ENCODE results near the gene GPD2. TPM values are rescaled to one million over a fixed set of nuclear protein-coding genes. Genes with fewer than 3 reads are reported as not detected.

GPD2 gene
- total and polyA plus RNA-seq, 2 donors (not counting 1 experiment from before 2014, with no cell fraction given) = 21.6 to 46.6 TPM

DNA sequence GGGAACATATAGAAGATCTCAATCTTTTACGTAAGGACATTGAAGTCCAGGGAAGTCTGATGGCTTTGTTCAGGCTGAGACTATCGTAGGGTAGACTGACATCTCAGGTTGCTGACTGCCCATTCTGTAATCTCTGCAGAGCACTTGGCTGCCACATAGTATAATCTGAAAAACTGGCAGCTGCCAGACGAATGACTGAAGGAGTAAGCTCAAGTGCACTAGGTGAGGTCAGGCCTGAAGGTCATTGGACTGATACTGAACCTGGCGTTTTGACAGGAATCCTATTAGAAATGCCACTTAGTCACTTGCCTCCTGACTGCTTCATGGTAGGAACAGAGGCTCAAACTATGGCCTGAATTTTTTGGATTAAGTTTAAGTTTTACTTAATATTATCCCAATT is 23.5 kb downstream of the GPD2 start:
- Histone ChIP-seq H3K27ac (ENCODE audit: insufficient read depth, low read length) (no peak overlapping the region), H3K9ac (ENCODE audit: insufficient read depth, low read length) (no peak overlapping the region), H3K79me2 (ENCODE audit: control insufficient read depth, insufficient read depth, low read length) (peaks cover 12% of the 10 kb centered on the region), H4K20me1 (ENCODE audit: control insufficient read depth, extremely low read depth, insufficient read depth, low read length) (no peaks in the 10 kb centered on the region), H3K4me2 (ENCODE audit: extremely low read depth, insufficient read depth, low read length) (no peak overlapping the region), H3K4me3 (replicated peaks in 1 of 4; ENCODE audit: control extremely low read depth in 1 of 4, insufficient read depth in 1 of 4, low read depth in 3 of 4, low read length in 4 of 4) (no peak overlapping the region), H2AFZ (ENCODE audit: low read length) (no peak overlapping the region), H3K36me3 (ENCODE audit: control insufficient read depth, insufficient read depth, low read length) (no peaks in the 10 kb centered on the region), H3K9me3 (ENCODE audit: control insufficient read depth, insufficient read depth, low read depth, low read length) (no peaks in the 10 kb centered on the region), H3K27me3 (ENCODE audit: control insufficient read depth, insufficient read depth, low read length) (no peaks in the 10 kb centered on the region), H3K4me1 (ENCODE audit: control insufficient read depth, extremely low read depth, insufficient read depth, low read length) (peaks cover under 1% of the 10 kb centered on the region)
- no peak for TF ChIP-seq EZH2 (IDR thresholded peaks at IDR 0.05; ENCODE audit: low read length, missing control alignments)
- TF ChIP-seq, protein P1, sequence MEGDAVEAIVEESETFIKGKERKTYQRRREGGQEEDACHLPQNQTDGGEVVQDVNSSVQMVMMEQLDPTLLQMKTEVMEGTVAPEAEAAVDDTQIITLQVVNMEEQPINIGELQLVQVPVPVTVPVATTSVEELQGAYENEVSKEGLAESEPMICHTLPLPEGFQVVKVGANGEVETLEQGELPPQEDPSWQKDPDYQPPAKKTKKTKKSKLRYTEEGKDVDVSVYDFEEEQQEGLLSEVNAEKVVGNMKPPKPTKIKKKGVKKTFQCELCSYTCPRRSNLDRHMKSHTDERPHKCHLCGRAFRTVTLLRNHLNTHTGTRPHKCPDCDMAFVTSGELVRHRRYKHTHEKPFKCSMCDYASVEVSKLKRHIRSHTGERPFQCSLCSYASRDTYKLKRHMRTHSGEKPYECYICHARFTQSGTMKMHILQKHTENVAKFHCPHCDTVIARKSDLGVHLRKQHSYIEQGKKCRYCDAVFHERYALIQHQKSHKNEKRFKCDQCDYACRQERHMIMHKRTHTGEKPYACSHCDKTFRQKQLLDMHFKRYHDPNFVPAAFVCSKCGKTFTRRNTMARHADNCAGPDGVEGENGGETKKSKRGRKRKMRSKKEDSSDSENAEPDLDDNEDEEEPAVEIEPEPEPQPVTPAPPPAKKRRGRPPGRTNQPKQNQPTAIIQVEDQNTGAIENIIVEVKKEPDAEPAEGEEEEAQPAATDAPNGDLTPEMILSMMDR (conservative IDR thresholded peaks at IDR 0.05 in 1 of 2, IDR thresholded peaks at IDR 0.05 in 1 of 2; ENCODE audit: low read depth in 1 of 2, low read length in 2 of 2) = no peak
- DNase-seq (ENCODE audit: low read depth in 2 of 2) = no peak

DNA sequence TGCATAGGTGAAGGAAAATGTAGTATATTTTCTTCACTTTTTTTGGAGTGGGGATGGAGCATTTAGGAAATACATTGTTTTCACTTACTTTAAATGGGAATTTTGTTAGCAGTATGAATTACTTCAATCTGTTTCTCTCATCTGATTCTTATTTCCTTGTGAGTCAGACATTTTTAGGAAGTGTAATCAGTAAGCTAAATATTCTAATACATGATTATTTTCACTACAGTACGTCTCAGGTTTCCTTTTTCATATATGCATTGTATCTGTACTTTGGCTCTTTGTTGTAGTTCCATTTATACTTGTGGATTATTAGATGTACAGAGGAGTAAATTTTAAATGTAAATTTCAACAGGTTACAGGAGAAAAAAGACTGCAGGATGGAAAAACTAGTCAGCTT is 27.9 kb downstream of the GPD2 start:
- TF ChIP-seq, protein P1 (conservative IDR thresholded peaks at IDR 0.05 in 1 of 2, IDR thresholded peaks at IDR 0.05 in 1 of 2; ENCODE audit: low read depth in 1 of 2, low read length in 2 of 2) = no peak
- no peak for TF ChIP-seq EZH2 (IDR thresholded peaks at IDR 0.05; ENCODE audit: low read length, missing control alignments)
- peak in 1 of 2 donors; percentile 17 for DNase-seq (ENCODE audit: low read depth in 2 of 2)
- H3K27me3 ChIP-seq (ENCODE audit: control insufficient read depth, insufficient read depth, low read length) = no peaks in the 10 kb centered on the region
- no peaks in the 10 kb centered on the region for H3K9me3 ChIP-seq (ENCODE audit: control insufficient read depth, insufficient read depth, low read depth, low read length)
- H3K4me3 ChIP-seq (replicated peaks in 1 of 4; ENCODE audit: control extremely low read depth in 1 of 4, insufficient read depth in 1 of 4, low read depth in 3 of 4, low read length in 4 of 4) = no peak overlapping the region
- H3K27ac ChIP-seq (ENCODE audit: insufficient read depth, low read length) = no peak overlapping the region
- H3K9ac ChIP-seq (ENCODE audit: insufficient read depth, low read length) = no peak overlapping the region
- H3K79me2 ChIP-seq (ENCODE audit: control insufficient read depth, insufficient read depth, low read length) = peaks cover 5% of the 10 kb centered on the region
- H4K20me1 ChIP-seq (ENCODE audit: control insufficient read depth, extremely low read depth, insufficient read depth, low read length) = no peaks in the 10 kb centered on the region
- no peaks in the 10 kb centered on the region for H3K4me1 ChIP-seq (ENCODE audit: control insufficient read depth, extremely low read depth, insufficient read depth, low read length)
- H3K4me2 ChIP-seq (ENCODE audit: extremely low read depth, insufficient read depth, low read length) = peak overlapping the region; percentile 30
- no peaks in the 10 kb centered on the region for H3K36me3 ChIP-seq (ENCODE audit: control insufficient read depth, insufficient read depth, low read length)
- no peak overlapping the region for H2AFZ ChIP-seq (ENCODE audit: low read length)

DNA sequence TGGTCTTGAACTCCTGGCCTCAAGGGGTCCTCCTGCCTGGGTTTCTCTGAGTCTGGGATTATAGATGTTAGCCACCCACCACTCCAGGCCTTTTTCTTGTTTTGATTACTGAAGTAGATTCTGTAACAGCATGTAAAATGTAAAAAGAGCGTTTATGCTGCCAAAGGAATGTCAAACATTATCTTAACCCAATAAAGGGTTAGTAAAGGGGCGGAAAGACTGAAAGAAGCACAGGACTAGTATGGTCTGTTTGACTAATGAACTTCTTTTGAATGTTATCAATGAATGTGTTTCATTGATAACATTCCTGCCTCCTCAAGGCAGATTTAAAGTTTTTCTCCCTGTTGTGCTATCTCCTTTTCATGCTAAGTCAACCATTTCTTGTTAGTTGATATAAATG is 29.4 kb downstream of the GPD2 start:
- Histone ChIP-seq H3K9me3 (ENCODE audit: control insufficient read depth, insufficient read depth, low read depth, low read length) (no peaks in the 10 kb centered on the region), H3K79me2 (ENCODE audit: control insufficient read depth, insufficient read depth, low read length) (peaks cover 7% of the 10 kb centered on the region), H3K27me3 (ENCODE audit: control insufficient read depth, insufficient read depth, low read length) (no peaks in the 10 kb centered on the region), H3K4me1 (ENCODE audit: control insufficient read depth, extremely low read depth, insufficient read depth, low read length) (no peaks in the 10 kb centered on the region), H4K20me1 (ENCODE audit: control insufficient read depth, extremely low read depth, insufficient read depth, low read length) (no peaks in the 10 kb centered on the region), H3K4me2 (ENCODE audit: extremely low read depth, insufficient read depth, low read length) (no peak overlapping the region), H2AFZ (ENCODE audit: low read length) (no peak overlapping the region), H3K27ac (ENCODE audit: insufficient read depth, low read length) (no peak overlapping the region), H3K36me3 (ENCODE audit: control insufficient read depth, insufficient read depth, low read length) (no peaks in the 10 kb centered on the region), H3K9ac (ENCODE audit: insufficient read depth, low read length) (no peak overlapping the region), H3K4me3 (replicated peaks in 1 of 4; ENCODE audit: control extremely low read depth in 1 of 4, insufficient read depth in 1 of 4, low read depth in 3 of 4, low read length in 4 of 4) (no peak overlapping the region)
- TF ChIP-seq EZH2 (IDR thresholded peaks at IDR 0.05; ENCODE audit: low read length, missing control alignments) = no peak
- TF ChIP-seq, protein P1 (conservative IDR thresholded peaks at IDR 0.05 in 1 of 2, IDR thresholded peaks at IDR 0.05 in 1 of 2; ENCODE audit: low read depth in 1 of 2, low read length in 2 of 2) = no peak
- peak in 1 of 2 donors; percentile 36 for DNase-seq (ENCODE audit: low read depth in 2 of 2)
